Activated CD4-positive, alpha-beta T cell treated with anti-CD3 and anti-CD28 coated beads, Interleukin-2, amount 50 U/mL, for 48 hours (primary cell): ENCODE data around the gene HRK.

Experiments
- DNase-seq, 2 experiments: peaks; one replicate each; pipeline ENCODE4 v3.0.0-alpha.2; 2020

HRK gene

GRCh38 chr12:116881325-116881876 is at the start of gene HRK:
Gene HRK (minus strand): TSS chr12:116881441. CDS start chr12:116881307, 134 bp downstream.
- peak in 1 of 2 experiments; percentile 11 for DNase-seq

DNA sequence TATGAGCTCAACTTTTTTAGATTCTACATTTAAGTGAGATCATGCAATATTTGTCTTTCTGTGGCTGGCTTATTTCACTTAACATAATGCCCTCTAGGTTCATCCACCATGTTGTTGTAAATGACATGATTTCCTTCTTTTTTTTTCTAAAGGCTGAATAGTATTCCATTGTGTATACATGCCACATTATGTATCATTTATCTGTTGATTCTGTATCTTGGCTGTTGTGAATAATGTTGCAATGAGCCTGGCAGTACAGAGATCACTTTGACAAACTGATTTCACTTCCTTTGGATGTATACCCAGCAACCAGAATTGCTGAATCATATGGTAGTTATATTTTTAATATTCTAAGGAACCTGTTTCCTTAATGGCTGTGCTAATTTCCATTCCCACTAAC is 48.6 kb upstream of the HRK start:
- no peak for DNase-seq

GRCh38 chr12:116928504-116928903 is 47.3 kb upstream of the HRK start:
- no peak for DNase-seq

DNA sequence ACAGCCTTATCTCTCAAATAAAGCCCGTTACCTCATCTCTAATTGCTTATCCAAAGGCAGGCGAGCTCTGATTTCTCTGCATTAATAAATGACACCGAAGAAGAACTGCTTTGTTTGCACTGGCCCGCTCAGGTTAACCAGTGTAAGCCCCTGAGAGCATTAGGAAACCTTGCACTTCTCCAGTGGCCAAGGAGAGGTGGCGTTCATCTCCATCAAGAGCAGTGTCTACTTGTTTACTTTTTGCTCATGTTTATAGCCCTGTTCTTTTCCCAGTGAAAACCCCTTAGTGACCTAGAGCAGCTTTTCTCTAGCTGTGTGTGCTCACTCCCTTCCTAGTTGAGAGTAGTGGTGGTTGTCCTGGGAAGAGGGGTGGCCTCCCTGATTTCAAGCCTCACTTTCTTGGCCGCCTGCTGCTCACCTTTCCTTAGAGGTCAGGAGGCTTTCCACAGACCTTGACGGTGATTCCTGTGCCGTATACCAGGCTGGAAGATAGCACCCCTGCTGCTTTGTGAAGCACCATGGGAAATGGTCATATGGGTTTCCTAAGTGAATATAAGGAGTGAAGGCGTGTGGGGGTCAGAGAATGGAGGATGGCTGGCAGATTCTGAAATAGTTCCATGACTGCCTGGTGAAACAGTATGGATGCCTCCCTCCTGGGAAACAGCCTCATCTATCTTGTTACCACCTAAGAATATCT is 46.2 kb upstream of the HRK start:
- DNase-seq, result no peak

DNA sequence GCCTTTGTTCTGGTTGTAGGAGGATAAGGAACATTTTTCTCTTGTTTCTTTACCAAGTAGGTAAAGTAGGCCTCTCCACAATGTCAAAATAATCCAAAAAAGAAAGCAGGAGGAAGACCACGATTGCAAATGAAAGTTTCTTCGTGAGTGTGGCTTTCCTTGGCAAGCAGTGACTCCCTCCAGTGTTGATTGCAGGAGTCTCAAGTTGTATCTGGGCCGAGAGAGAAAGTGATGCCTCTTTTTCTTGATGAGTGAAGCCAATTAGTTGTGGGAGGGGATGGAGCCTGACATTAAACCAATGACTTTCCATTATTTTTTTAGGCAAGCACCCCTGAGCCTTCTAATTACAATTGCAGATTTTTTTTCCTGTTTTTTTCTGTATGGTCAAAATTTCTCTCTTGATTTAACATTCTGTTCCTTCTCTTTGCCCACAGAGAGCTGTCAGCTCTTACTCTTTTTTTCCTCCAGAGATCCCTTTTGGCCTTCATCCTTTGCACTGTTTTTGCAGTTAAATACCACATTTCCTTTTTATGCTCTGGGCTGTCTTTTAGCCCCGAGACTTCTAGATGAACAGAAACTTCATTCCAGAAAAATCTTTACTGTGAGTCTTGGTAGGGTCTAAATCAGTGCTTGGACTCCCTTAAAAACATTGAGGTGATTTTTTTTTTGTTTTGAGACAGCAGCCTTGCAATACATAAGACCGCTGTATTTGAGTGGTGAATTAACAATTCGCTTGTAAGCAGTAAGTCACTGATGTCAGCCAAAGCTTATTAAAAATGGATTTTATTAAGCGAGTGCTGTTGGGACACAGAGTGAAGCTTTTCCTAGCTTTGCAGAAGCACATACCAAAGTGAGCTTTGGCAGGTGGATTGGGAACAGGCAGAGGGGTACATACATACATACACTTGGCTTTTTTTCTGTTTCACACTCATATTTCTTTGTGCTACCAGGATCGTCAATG is 45.3 kb upstream of the HRK start:
- no peak for DNase-seq

DNA sequence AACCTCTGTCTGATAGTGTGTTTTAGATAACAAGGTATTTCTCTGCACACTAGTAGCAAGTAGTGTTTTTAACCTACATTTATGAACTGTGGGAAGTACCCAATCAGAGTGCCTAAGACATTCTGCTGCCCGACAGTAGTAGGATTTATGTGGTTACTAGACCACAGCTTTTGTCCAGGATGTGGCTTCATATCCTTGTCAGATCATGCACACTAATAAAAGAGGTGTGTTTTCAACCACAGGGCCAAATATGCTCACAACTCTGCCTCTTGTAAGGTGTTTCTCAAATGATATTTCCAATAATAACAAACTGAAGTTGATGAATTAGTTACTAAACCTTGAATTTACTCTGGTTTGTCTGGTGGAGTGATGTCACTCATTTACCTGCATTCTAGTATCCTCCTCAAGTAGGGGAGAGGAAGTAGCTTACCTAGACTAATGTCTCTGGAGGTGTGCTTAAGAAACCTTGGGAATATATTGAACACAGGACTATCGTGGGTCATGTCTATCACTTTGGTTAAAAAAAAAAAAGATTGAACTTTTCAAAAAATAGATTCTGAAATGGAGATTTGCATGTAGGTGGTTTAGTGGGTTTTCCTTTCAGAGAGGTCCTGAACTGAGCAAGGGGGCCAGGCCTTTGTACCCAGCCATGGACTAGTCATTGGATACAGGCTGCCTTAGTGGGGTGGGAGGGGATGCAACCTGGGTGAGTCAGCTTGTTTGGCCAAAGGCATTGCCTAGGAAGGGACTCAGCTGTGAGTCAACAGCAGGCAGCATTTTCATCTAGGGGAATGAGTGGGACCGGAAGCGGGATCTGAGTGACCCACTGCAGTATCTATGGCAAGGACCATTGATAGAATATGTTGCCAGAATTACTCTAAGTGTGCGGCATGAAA is 43.6 kb upstream of the HRK start:
- peak; percentile 44 to 57 for DNase-seq

- no peak for DNase-seq
Measured at GRCh38 chr12:116922194-116922897, 41.1 kb upstream of the HRK start.

- DNase-seq, result no peak
Measured at GRCh38 chr12:116920939-116921338, 39.7 kb upstream of the HRK start.

DNA sequence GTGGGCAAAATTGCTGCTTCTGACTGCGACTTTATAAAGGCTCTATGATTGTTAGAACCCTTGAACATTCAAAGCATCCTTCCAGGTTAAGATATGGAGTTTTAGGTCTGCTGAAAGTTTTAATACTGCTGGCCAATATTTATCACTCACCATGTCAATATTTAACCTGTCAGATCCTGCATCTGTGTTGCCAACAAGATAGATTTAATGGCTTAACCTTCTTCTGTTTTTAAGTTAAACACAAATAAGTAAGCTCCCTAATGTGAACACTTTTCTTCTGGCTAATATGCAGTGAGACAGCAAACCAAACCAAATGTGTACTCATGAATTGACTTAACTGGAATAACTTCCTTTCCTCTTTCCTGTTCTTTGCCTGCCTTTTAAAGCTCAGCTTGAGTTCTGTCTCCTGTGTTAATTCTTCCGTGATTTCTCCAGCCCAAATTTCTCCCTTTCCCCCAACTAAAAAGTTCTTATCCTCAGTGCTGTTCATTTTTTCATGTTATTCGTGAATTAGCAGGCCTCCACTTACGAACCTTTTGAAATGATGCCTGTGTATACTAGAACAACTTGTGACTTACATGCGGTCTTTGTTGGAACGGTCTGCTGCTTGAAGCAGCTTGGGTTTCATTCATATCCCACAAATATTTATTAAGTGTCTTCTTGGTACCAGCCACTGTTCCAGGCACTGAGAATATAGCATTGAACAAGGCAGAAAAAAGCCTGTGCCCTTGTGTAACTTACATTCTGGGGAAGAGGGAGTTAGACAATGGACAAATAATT is 38.7 kb upstream of the HRK start:
- no peak for DNase-seq

- no peak for DNase-seq
Measured at GRCh38 chr12:116919247-116919661, 38.0 kb upstream of the HRK start.

GRCh38 chr12:116918464-116918863 is 37.2 kb upstream of the HRK start:
- DNase-seq, result no peak

GRCh38 chr12:116916714-116917114 is 35.5 kb upstream of the HRK start:
- peak; percentile 37 to 61 for DNase-seq

- DNase-seq, result no peak
Measured at GRCh38 chr12:116916122-116916521, 34.9 kb upstream of the HRK start.

GRCh38 chr12:116915326-116915725 is 34.1 kb upstream of the HRK start:
- DNase-seq, result no peak

- DNase-seq, result peak; percentile 70 to 78
Measured at GRCh38 chr12:116910645-116911451, 29.6 kb upstream of the HRK start, which contains the start of gene FBXW8. Gene FBXW8 (plus strand): TSS chr12:116910950. CDS start chr12:116911038, 88 bp downstream.

GRCh38 chr12:116910280-116910644 is 29.0 kb upstream of the HRK start:
- DNase-seq, result no peak

GRCh38 chr12:116906285-116906684 is 25.0 kb upstream of the HRK start:
- DNase-seq, result no peak

DNA sequence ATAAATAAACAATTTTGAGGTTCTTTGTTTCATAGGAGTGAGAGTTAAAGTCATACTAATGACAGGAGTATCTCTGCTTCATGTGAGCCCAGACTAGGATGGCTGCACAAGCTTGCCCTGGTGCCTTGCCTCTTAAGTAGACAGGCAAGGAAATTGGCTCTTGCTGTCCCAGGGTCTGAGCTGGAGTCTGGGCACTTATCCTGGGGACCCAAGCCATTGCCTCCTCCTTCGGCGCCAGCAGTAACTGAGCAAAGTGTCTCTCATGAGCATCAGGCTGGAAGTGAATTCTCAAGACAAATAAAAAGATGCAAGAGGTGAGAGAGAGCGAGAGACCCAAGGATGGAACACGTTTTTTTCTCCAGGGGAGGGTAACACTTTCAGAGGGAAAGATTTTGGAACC is 22.6 kb upstream of the HRK start:
- no peak for DNase-seq

GRCh38 chr12:116901612-116902011 is 20.4 kb upstream of the HRK start:
- no peak for DNase-seq

DNA sequence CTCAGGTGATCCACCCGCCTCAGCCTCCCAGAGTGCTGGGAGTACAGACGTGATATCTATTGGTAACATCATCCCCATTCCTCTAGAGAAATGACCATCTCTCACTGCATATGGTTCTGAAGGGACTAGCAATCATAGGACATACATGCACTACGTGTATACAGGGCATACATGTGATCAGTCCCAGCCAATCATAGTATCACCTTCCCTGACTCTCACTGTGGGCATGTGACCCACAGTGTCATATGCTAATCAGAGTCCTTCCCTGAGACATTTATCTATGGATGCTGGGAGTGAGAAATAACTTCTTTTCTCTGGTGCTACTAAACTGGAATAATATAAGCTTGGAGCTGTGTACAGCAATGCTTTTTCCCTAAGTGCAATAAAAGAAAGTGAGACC is 17.4 kb upstream of the HRK start:
- no peak for DNase-seq
